IPS-20b (cell line): ENCODE data around the gene ZFAND2B.

Experiments
- H3K27ac ChIP-seq: one replicate; pipeline ENCODE4 v1.5.1; 2013; ENCODE audit warnings: low read length
- H3K27me3 ChIP-seq: 2 replicates; pipeline ENCODE4 v1.6.1; 2013; ENCODE audit warnings: mild to moderate bottlenecking, low read length, inconsistent platforms; ENCODE audit not compliant: insufficient read depth
- H3K36me3 ChIP-seq: 2 replicates; pipeline ENCODE4 v1.6.1; 2013; ENCODE audit warnings: low read depth, mild to moderate bottlenecking, inconsistent platforms, low read length, moderate library complexity; ENCODE audit not compliant: insufficient read depth
- H3K4me1 ChIP-seq: 2 replicates; pipeline ENCODE4 v1.6.1; 2013; ENCODE audit warnings: mild to moderate bottlenecking, control low read depth, inconsistent platforms, low read length, moderate library complexity; ENCODE audit not compliant: insufficient read depth
- H3K4me3 ChIP-seq: 2 replicates; pipeline ENCODE4 v1.5.1; 2013; ENCODE audit warnings: mild to moderate bottlenecking, low read length, inconsistent platforms
- H3K9ac ChIP-seq: 2 replicates; pipeline ENCODE4 v1.6.1; 2013; ENCODE audit warnings: low read depth, mild to moderate bottlenecking, inconsistent platforms, low read length, moderate library complexity
- H3K9me3 ChIP-seq: 2 replicates; pipeline ENCODE4 v1.6.1; 2013; ENCODE audit warnings: mild to moderate bottlenecking, low read depth, low read length, inconsistent platforms; ENCODE audit not compliant: insufficient read depth

ZFAND2B gene

GRCh38 chr2:219176818-219177551, 29.6 kb upstream of the ZFAND2B start, which contains the start of gene CNPPD1:
TSS of gene CNPPD1 (minus strand) at chr2:219176925. CDS start at chr2:219176828, 97 bp downstream.
- Histone ChIP-seq H3K27ac (no peak within 1 kb of the TSS), H3K27me3 (no peaks in the 10 kb centered on the region), H3K9ac (peak within 1 kb of the TSS; percentile 61; the same call in 1 of the 2 replicates), H3K4me1 (peaks cover 7% of the 10 kb centered on the region; the same call in 1 of the 2 replicates), H3K36me3 (peaks cover 38% of the 10 kb centered on the region), H3K4me3 (peak within 1 kb of the TSS; percentile 73), H3K9me3 (no peaks in the 10 kb centered on the region)

GRCh38 chr2:219177552-219178376, 28.8 kb upstream of the ZFAND2B start, which contains the start of gene RETREG2:
TSS of gene RETREG2 (plus strand) at chr2:219178275. CDS start at chr2:219178353, 78 bp downstream.
- H3K9me3 ChIP-seq = no peaks in the 10 kb centered on the region
- H3K36me3 ChIP-seq = peaks cover 46% of the 10 kb centered on the region
- peak within 1 kb of the TSS; percentile 77; the same call in 1 of the 2 replicates for H3K9ac ChIP-seq
- H3K4me3 ChIP-seq = peak within 1 kb of the TSS; percentile 73
- peaks cover 7% of the 10 kb centered on the region; the same call in 1 of the 2 replicates for H3K4me1 ChIP-seq
- no peak within 1 kb of the TSS for H3K27ac ChIP-seq
- H3K27me3 ChIP-seq = no peaks in the 10 kb centered on the region

GRCh38 chr2:219178377-219179175, 28.0 kb upstream of the ZFAND2B start:
- H3K9ac ChIP-seq = peak overlapping the region; percentile 77; the same call in 1 of the 2 replicates
- peak overlapping the region; percentile 73 for H3K4me3 ChIP-seq
- H3K4me1 ChIP-seq = peaks cover 7% of the 10 kb centered on the region; the same call in 1 of the 2 replicates
- H3K9me3 ChIP-seq = no peaks in the 10 kb centered on the region
- no peaks in the 10 kb centered on the region for H3K27me3 ChIP-seq
- H3K36me3 ChIP-seq = peaks cover 54% of the 10 kb centered on the region
- H3K27ac ChIP-seq = no peak overlapping the region

GRCh38 chr2:219179601-219180465, 26.7 kb upstream of the ZFAND2B start:
- no peak overlapping the region for H3K9ac ChIP-seq
- no peaks in the 10 kb centered on the region for H3K27me3 ChIP-seq
- peaks cover 52% of the 10 kb centered on the region for H3K36me3 ChIP-seq
- H3K4me1 ChIP-seq = peaks cover 7% of the 10 kb centered on the region; the same call in 1 of the 2 replicates
- no peak overlapping the region for H3K4me3 ChIP-seq
- no peaks in the 10 kb centered on the region for H3K9me3 ChIP-seq
- no peak overlapping the region for H3K27ac ChIP-seq

- H3K9me3 ChIP-seq = no peaks in the 10 kb centered on the region
- peaks cover 7% of the 10 kb centered on the region; the same call in 1 of the 2 replicates for H3K4me1 ChIP-seq
- no peak overlapping the region for H3K27ac ChIP-seq
- no peaks in the 10 kb centered on the region for H3K27me3 ChIP-seq
- peaks cover 50% of the 10 kb centered on the region for H3K36me3 ChIP-seq
- H3K9ac ChIP-seq = no peak overlapping the region
- no peak overlapping the region for H3K4me3 ChIP-seq
Observed at GRCh38 chr2:219180961-219181360, 25.6 kb upstream of the ZFAND2B start.

- no peak overlapping the region for H3K4me3 ChIP-seq
- H3K9ac ChIP-seq = no peak overlapping the region
- no peaks in the 10 kb centered on the region for H3K9me3 ChIP-seq
- H3K27ac ChIP-seq = no peak overlapping the region
- H3K27me3 ChIP-seq = no peaks in the 10 kb centered on the region
- peaks cover 7% of the 10 kb centered on the region; the same call in 1 of the 2 replicates for H3K4me1 ChIP-seq
- H3K36me3 ChIP-seq = peaks cover 50% of the 10 kb centered on the region
Observed at GRCh38 chr2:219181531-219181930, 25.1 kb upstream of the ZFAND2B start.

GRCh38 chr2:219182331-219183150, 24.0 kb upstream of the ZFAND2B start:
- no peak overlapping the region for H3K4me3 ChIP-seq
- no peaks in the 10 kb centered on the region for H3K27me3 ChIP-seq
- H3K27ac ChIP-seq = no peak overlapping the region
- H3K9me3 ChIP-seq = no peaks in the 10 kb centered on the region
- H3K4me1 ChIP-seq = peaks cover 7% of the 10 kb centered on the region; the same call in 1 of the 2 replicates
- peaks cover 50% of the 10 kb centered on the region for H3K36me3 ChIP-seq
- H3K9ac ChIP-seq = no peak overlapping the region

GRCh38 chr2:219183151-219183772, 23.3 kb upstream of the ZFAND2B start:
- peaks cover 7% of the 10 kb centered on the region; the same call in 1 of the 2 replicates for H3K4me1 ChIP-seq
- peaks cover 50% of the 10 kb centered on the region for H3K36me3 ChIP-seq
- no peaks in the 10 kb centered on the region for H3K27me3 ChIP-seq
- no peak overlapping the region for H3K4me3 ChIP-seq
- no peak overlapping the region for H3K9ac ChIP-seq
- no peaks in the 10 kb centered on the region for H3K9me3 ChIP-seq
- H3K27ac ChIP-seq = no peak overlapping the region

GRCh38 chr2:219184121-219184520, 22.5 kb upstream of the ZFAND2B start:
- no peaks in the 10 kb centered on the region for H3K27me3 ChIP-seq
- no peak overlapping the region for H3K27ac ChIP-seq
- no peaks in the 10 kb centered on the region for H3K9me3 ChIP-seq
- H3K4me3 ChIP-seq = no peak overlapping the region
- no peak overlapping the region for H3K9ac ChIP-seq
- H3K4me1 ChIP-seq = peaks cover 2% of the 10 kb centered on the region; the same call in 1 of the 2 replicates
- peaks cover 50% of the 10 kb centered on the region for H3K36me3 ChIP-seq
